HepG2 (cell line): Measurements from ENCODE around the gene ANKRD2.

Source experiments
- CTCF ChIP-seq: sonication (generic); formaldehyde crosslinking; IDR thresholded peaks from 2 replicates; pipeline ENCODE4 v1.5.0; 2020; ENCODE audit warnings: mild to moderate bottlenecking, missing genetic modification reagents, moderate library complexity
- ESRRA ChIP-seq: sonication (generic); formaldehyde crosslinking; IDR thresholded peaks from 2 replicates; pipeline ENCODE4 v1.5.1; 2020; ENCODE audit warnings: mild to moderate bottlenecking, low read depth, missing genetic modification reagents
- MLLT10 ChIP-seq: sonication (generic); formaldehyde crosslinking; IDR thresholded peaks from 2 replicates; pipeline ENCODE4 v1.4.0; 2020; ENCODE audit warnings: missing genetic modification reagents
- NFIC ChIP-seq: IDR thresholded peaks from 2 replicates; pipeline ENCODE4 v1.6.1; 2012; ENCODE audit warnings: mild to moderate bottlenecking, low read length, inconsistent platforms
- PBX3 ChIP-seq: sonication (generic); formaldehyde crosslinking; IDR thresholded peaks from 2 replicates; pipeline ENCODE4 v1.8.1; 2023; ENCODE audit warnings: missing genetic modification reagents, inconsistent platforms, borderline replicate concordance
- PRDM10 ChIP-seq: sonication (generic); formaldehyde crosslinking; IDR thresholded peaks from 2 replicates; pipeline ENCODE4 v1.4.0; 2020; ENCODE audit warnings: low read depth, missing genetic modification reagents
- SP1 ChIP-seq, 2 experiments: fragments of 450-650 bp in 1 of 2; sonication (generic) in 1 of 2; formaldehyde crosslinking in 1 of 2; IDR thresholded peaks; 2 replicates each; pipeline versions ENCODE4 v1.4.0 to v1.6.1; 2016 to 2020; ENCODE audit warnings: missing genetic modification reagents in 1 of 2
- XRCC5 ChIP-seq: fragments of 200-400 bp; formaldehyde crosslinking; optimal IDR thresholded peaks from 2 replicates; pipeline ENCODE3; 2017; ENCODE audit warnings: mild to moderate bottlenecking, low read length
- ZFP62 ChIP-seq: sonication (generic); formaldehyde crosslinking; IDR thresholded peaks from 2 replicates; pipeline ENCODE4 v1.4.0; 2020; ENCODE audit warnings: missing genetic modification reagents

- TF ChIP-seq XRCC5 (no peak), CTCF (CRISPR knock-in tag) (no peak), PRDM10 (no peak), SP1 (IDR thresholded peaks at IDR 0.05) (no peak), SP1 (CRISPR knock-in tag; IDR thresholded peaks at IDR 0.05) (no peak), NFIC (no peak), ZFP62 (no peak), MLLT10 (CRISPR knock-in tag) (no peak), ESRRA (CRISPR knock-in tag) (no peak), PBX3 (CRISPR knock-in tag) (no peak)
Measured at GRCh38 chr10:97611473-97611872, 38.9 kb downstream of the ANKRD2 start.
